HS-27A (cell line): ENCODE results near the gene CENATAC.
"Not testable (repeated sequence)": the region's sequence is repeated elsewhere in the genome, so short reads cannot be mapped to it uniquely, and the experiment has no call there.

Experiments used
- DNase-seq: peaks from one replicate; pipeline ENCODE4 v3.0.0-alpha.2; 2012; ENCODE audit warnings: low read depth, missing footprints

The CENATAC gene

GRCh38 chr11:119055901-119056300 is 58.0 kb downstream of the CENATAC start:
- DNase-seq: no peak

- no peak for DNase-seq
Measured at GRCh38 chr11:119056421-119056999, 58.6 kb downstream of the CENATAC start.

GRCh38 chr11:119057000-119057769 is 59.2 kb downstream of the CENATAC start, which contains the start of gene HYOU1:
HYOU1 (minus strand) TSS chr11:119057205; CDS start chr11:119056160, 1,045 bp downstream.
- DNase-seq: peak; percentile 54

GRCh38 chr11:119059128-119059527 is 61.2 kb downstream of the CENATAC start:
- DNase-seq: not testable (repeated sequence)

- no peak for DNase-seq
Measured at GRCh38 chr11:119061256-119061655, 63.3 kb downstream of the CENATAC start.

- DNase-seq: no peak
Measured at GRCh38 chr11:119062779-119063178, 64.8 kb downstream of the CENATAC start.

- no peak for DNase-seq
Measured at GRCh38 chr11:119065369-119065768, 67.4 kb downstream of the CENATAC start.
